HepG2 (cell line): ENCODE measurements around the gene KRTAP5-1. TPM values are rescaled to one million over a fixed set of nuclear protein-coding genes. Genes with fewer than 3 reads are reported as not detected.

Source experiments
- HNRNPLL ChIP-seq: fragments of 200-400 bp; formaldehyde crosslinking; IDR thresholded peaks from 2 replicates; pipeline ENCODE4 v1.6.1; 2017; ENCODE audit warnings: mild to moderate bottlenecking, low read depth, low read length; ENCODE audit not compliant: poor library complexity, severe bottlenecking
- PATZ1 ChIP-seq: sonication (generic); formaldehyde crosslinking; IDR thresholded peaks from 2 replicates; pipeline ENCODE4 v1.4.0; 2020; ENCODE audit warnings: missing genetic modification reagents
- PREB ChIP-seq: sonication (generic); formaldehyde crosslinking; IDR thresholded peaks from 2 replicates; pipeline ENCODE4 v1.4.0; 2020; ENCODE audit warnings: missing genetic modification reagents
- polyA plus RNA-seq, 8 experiments: library from polyadenylated mRNA; depleted of rRNA in 3 of 8; stranded (reverse) in 7 of 8; unstranded in 1 of 8; fragments of >200 nt; fragmentation: Illumina TruSeq in 4 of 8; extraction: Trizol in 4 of 8; gene quantifications; 2 replicates each; pipeline versions ENCODE4 v1.2.1 to v1.2.3, GENCODE V29; 2011 to 2016; ENCODE audit warnings: low read depth in 4 of 8, missing spikeins in 1 of 8, mixed read lengths in 1 of 8; ENCODE audit not compliant: insufficient read depth in 1 of 8
- total RNA-seq, 5 experiments: library from RNA; depleted of rRNA; stranded (reverse); fragments of >200 nt; fragmentation: Illumina TruSeq; extraction: Trizol; gene quantifications; 2 replicates each; pipeline ENCODE4 v1.2.3, GENCODE V29; 2016; ENCODE audit warnings: low read depth in 1 of 5
- TF ChIP-seq, protein P1 (sequence below): sonication (generic); formaldehyde crosslinking; IDR thresholded peaks from 2 replicates; pipeline ENCODE4 v1.5.1; 2020; ENCODE audit warnings: mild to moderate bottlenecking, missing genetic modification reagents, moderate library complexity
- TF ChIP-seq, protein P2 (sequence below): sonication (generic); formaldehyde crosslinking; IDR thresholded peaks from 2 replicates; pipeline ENCODE4 v1.5.1; 2020; ENCODE audit warnings: missing genetic modification reagents, mild to moderate bottlenecking, borderline replicate concordance

Gene KRTAP5-1
- total and polyA plus RNA-seq, 2 of the 13 experiments (the other 11 are each of a cell fraction or from before 2014, with no cell fraction given) = not detected

GRCh38 chr11:1628506-1629325 lies 43.6 kb upstream of the KRTAP5-1 start (continued):
- TF ChIP-seq PATZ1 (CRISPR knock-in tag) (no peak), HNRNPLL (peak; percentile 46), PREB (no peak)
- TF ChIP-seq, protein P1, sequence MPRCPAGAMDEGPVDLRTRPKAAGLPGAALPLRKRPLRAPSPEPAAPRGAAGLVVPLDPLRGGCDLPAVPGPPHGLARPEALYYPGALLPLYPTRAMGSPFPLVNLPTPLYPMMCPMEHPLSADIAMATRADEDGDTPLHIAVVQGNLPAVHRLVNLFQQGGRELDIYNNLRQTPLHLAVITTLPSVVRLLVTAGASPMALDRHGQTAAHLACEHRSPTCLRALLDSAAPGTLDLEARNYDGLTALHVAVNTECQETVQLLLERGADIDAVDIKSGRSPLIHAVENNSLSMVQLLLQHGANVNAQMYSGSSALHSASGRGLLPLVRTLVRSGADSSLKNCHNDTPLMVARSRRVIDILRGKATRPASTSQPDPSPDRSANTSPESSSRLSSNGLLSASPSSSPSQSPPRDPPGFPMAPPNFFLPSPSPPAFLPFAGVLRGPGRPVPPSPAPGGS (CRISPR knock-in tag) = no peak
- TF ChIP-seq, protein P2, sequence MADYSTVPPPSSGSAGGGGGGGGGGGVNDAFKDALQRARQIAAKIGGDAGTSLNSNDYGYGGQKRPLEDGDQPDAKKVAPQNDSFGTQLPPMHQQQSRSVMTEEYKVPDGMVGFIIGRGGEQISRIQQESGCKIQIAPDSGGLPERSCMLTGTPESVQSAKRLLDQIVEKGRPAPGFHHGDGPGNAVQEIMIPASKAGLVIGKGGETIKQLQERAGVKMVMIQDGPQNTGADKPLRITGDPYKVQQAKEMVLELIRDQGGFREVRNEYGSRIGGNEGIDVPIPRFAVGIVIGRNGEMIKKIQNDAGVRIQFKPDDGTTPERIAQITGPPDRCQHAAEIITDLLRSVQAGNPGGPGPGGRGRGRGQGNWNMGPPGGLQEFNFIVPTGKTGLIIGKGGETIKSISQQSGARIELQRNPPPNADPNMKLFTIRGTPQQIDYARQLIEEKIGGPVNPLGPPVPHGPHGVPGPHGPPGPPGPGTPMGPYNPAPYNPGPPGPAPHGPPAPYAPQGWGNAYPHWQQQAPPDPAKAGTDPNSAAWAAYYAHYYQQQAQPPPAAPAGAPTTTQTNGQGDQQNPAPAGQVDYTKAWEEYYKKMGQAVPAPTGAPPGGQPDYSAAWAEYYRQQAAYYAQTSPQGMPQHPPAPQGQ (CRISPR knock-in tag) = no peak
